Motor neuron (in vitro differentiated cells): ENCODE data around the gene BCCIP. TPM values are rescaled to one million over a fixed set of nuclear protein-coding genes. Genes with fewer than 3 reads are reported as not detected.

Source experiments
- ATAC-seq, 8 experiments: fragments of 200-7000 bp; cut with Tn5 transposase; replicated peaks in 6 of 8; 2 replicates each; pipeline ENCODE4 v1.8.0; 2021; ENCODE audit warnings: mild to moderate bottlenecking in 8 of 8, moderate library complexity in 8 of 8
- H3K27ac ChIP-seq, 2 donors: fragments of 250-450 bp; sonication (Bioruptor Pico); 2 replicates each; pipeline ENCODE4 v1.9.0; 2021; ENCODE audit warnings: antibody characterized with exemption in 2 of 2, mild to moderate bottlenecking in 2 of 2, moderate library complexity in 1 of 2
- H3K4me1 ChIP-seq, 2 donors: fragments of 250-450 bp; sonication (Bioruptor Pico); replicated peaks in 1 of 2; 2 replicates each; pipeline ENCODE4 v1.6.1; 2021; ENCODE audit warnings: antibody characterized with exemption in 2 of 2, mild to moderate bottlenecking in 2 of 2, moderate library complexity in 1 of 2
- H3K4me3 ChIP-seq, 5 donors: fragments of 250-450 bp; sonication (Bioruptor Pico); 2 replicates each; pipeline ENCODE4 v1.9.0; 2021; ENCODE audit warnings: antibody characterized with exemption in 5 of 5, mild to moderate bottlenecking in 5 of 5, moderate library complexity in 4 of 5
- WGBS, 10 experiments: fragments of 450-650 bp; shearing (Covaris generic); methylation state at CpG; one replicate each; pipeline ENCODE4 v1.0.0; 2022; 5-methylcytosine and 5-hydroxymethylcytosine counted together
- in situ Hi-C, 9 experiments: fragments of 400-800 bp; cut with MboI; loops; one replicate each; pipeline ENCODE4 v1.15.0; 2021; ENCODE audit warnings: low sequenced_read_pairs in 9 of 9, low pct_unique_long_range_greater_than_20kb in 2 of 9; ENCODE audit not compliant: unreplicated experiment in 9 of 9
- total RNA-seq, 8 experiments: library from RNA; unstranded; fragments of 300-600 nt; gene quantifications; 2 replicates each; pipeline versions ENCODE4 v1.2.3 to v1.2.4, GENCODE V29; 2022

BCCIP gene
- total RNA-seq, 8 experiments from 2014 or later, result 47.9 to 109 (median 73.8) TPM

GRCh38 chr10:125808047-125808446 is 15.3 kb upstream of the BCCIP start:
- no peak for ATAC-seq
- in situ Hi-C loops, result no loop called here
- WGBS, 10 experiments, result 71 to 100% (median 80%) methylated on average over 1 of the region's 1 CpG; no CpG with 5 or more reads in 5 of the 10 experiments

GRCh38 chr10:125811251-125811650 is 12.1 kb upstream of the BCCIP start:
- in situ Hi-C loops, result no loop called here
- 0 to 82% (median 70%) methylated on average over 1 of the region's 1 CpG; no CpG with 5 or more reads in 4 of the 10 experiments for WGBS, 10 experiments
- no peak for ATAC-seq
- H3K4me1 ChIP-seq, result no peaks in the 10 kb centered on the region
- H3K27ac ChIP-seq, result no peak overlapping the region
- H3K4me3 ChIP-seq, result no peak overlapping the region

More at GRCh38 chr10:125808047-125808446, 15.3 kb upstream of the BCCIP start:
- Histone ChIP-seq H3K27ac (no peak overlapping the region), H3K4me1 (no peaks in the 10 kb centered on the region), H3K4me3 (no peak overlapping the region)

- H3K4me3 ChIP-seq, result no peak overlapping the region
- ATAC-seq, result peak in 3 of 8 experiments; percentile 78 to 92 (median 91)
- H3K27ac ChIP-seq, result no peak overlapping the region
- H3K4me1 ChIP-seq, result no peaks in the 10 kb centered on the region
- 0 to 94% (median 78%) methylated on average over 1 of the region's 1 CpG; no CpG with 5 or more reads in 1 of the 10 experiments for WGBS, 10 experiments
- in situ Hi-C loops, result no loop called here
These were observed 11.1 kb upstream of the BCCIP start for GRCh38 chr10:125812128-125812750.

- no peaks in the 10 kb centered on the region for H3K4me1 ChIP-seq
- H3K4me3 ChIP-seq, result no peak overlapping the region
- ATAC-seq, result no peak
- H3K27ac ChIP-seq, result no peak overlapping the region
- in situ Hi-C loops, result no loop called here
- 0 to 60% (median 40%) methylated on average over 1 of the region's 1 CpG; no CpG with 5 or more reads in 5 of the 10 experiments for WGBS, 10 experiments
These were observed 7.6 kb upstream of the BCCIP start for GRCh38 chr10:125815764-125816163.

GRCh38 chr10:125816548-125816947 is 6.8 kb upstream of the BCCIP start:
- no peak overlapping the region for H3K4me3 ChIP-seq
- in situ Hi-C loops, result no loop called here
- H3K4me1 ChIP-seq, result no peaks in the 10 kb centered on the region
- 67 to 94% (median 85%) methylated on average over 2 to 4 of the region's 4 CpGs; no CpG with 5 or more reads in 3 of the 10 experiments for WGBS, 10 experiments
- ATAC-seq, result no peak
- H3K27ac ChIP-seq, result no peak overlapping the region

GRCh38 chr10:125817337-125817946 is 5.9 kb upstream of the BCCIP start:
- WGBS, 10 experiments, result 86 to 100% (median 96%) methylated on average over 1 to 6 of the region's 6 CpGs
- no peak for ATAC-seq
- in situ Hi-C loops, result no loop called here
- Histone ChIP-seq H3K4me1 (peaks cover 4 to 7% of the 10 kb centered on the region in 2 donors), H3K27ac (no peak overlapping the region), H3K4me3 (no peak overlapping the region)

GRCh38 chr10:125820701-125821100 is 2.6 kb upstream of the BCCIP start:
- no peak for ATAC-seq
- WGBS, 10 experiments, result 33 to 86% (median 50%) methylated on average over 1 of the region's 1 CpG; no CpG with 5 or more reads in 3 of the 10 experiments
- Histone ChIP-seq H3K4me1 (peaks cover 14 to 15% of the 10 kb centered on the region in 2 donors), H3K4me3 (no peak overlapping the region), H3K27ac (no peak overlapping the region)
- in situ Hi-C loops, result no loop called here

- in situ Hi-C loops, result no loop called here
- WGBS, 10 experiments, result 0 to 6% (median 0%) methylated on average over 1 to 16 of the region's 20 CpGs
- Histone ChIP-seq H3K4me3 (peak overlapping the region; percentile 70 to 97 (median 91)), H3K27ac (peak overlapping the region; percentile 97 to 99), H3K4me1 (peaks cover 14 to 15% of the 10 kb centered on the region in 2 donors)
- ATAC-seq, result peak in 4 of 8 experiments; percentile 1 to 6 (median 2)
These were observed 411 bp downstream of the BCCIP start for GRCh38 chr10:125823663-125824251.

- ATAC-seq, result no peak
- in situ Hi-C loops, result no loop called here
- peaks cover 14 to 15% of the 10 kb centered on the region in 2 donors for H3K4me1 ChIP-seq
These were observed 1.4 kb downstream of the BCCIP start for GRCh38 chr10:125824736-125825135.

GRCh38 chr10:125827133-125827532 is 3.8 kb downstream of the BCCIP start:
- Histone ChIP-seq H3K4me3 (no peak overlapping the region), H3K4me1 (peaks cover 10 to 13% of the 10 kb centered on the region in 2 donors), H3K27ac (no peak overlapping the region)
- in situ Hi-C loops, result no loop called here
- 33 to 100% (median 92%) methylated on average over 1 to 2 of the region's 2 CpGs; no CpG with 5 or more reads in 1 of the 10 experiments for WGBS, 10 experiments
- ATAC-seq, result no peak

More at GRCh38 chr10:125824736-125825135, 1.4 kb downstream of the BCCIP start:
- H3K27ac ChIP-seq, result no peak overlapping the region
- WGBS, 10 experiments, result 13 to 89% (median 55%) methylated on average over 1 of the region's 1 CpG; no CpG with 5 or more reads in 2 of the 10 experiments
- peak overlapping the region; percentile 6 to 94 (median 88) for H3K4me3 ChIP-seq

GRCh38 chr10:125828311-125828710 is 5.0 kb downstream of the BCCIP start:
- H3K27ac ChIP-seq, result no peak overlapping the region
- no peak overlapping the region for H3K4me3 ChIP-seq
- 83 to 100% (median 96%) methylated on average over 2 to 5 of the region's 5 CpGs; no CpG with 5 or more reads in 2 of the 10 experiments for WGBS, 10 experiments
- ATAC-seq, result no peak
- peaks cover 8 to 10% of the 10 kb centered on the region in 2 donors for H3K4me1 ChIP-seq
- in situ Hi-C loops, result no loop called here

GRCh38 chr10:125836746-125837145 is 13.4 kb downstream of the BCCIP start:
- Histone ChIP-seq H3K27ac (no peak overlapping the region), H3K4me1 (no peaks in the 10 kb centered on the region), H3K4me3 (no peak overlapping the region)
- 66 to 100% (median 95%) methylated on average over 1 to 2 of the region's 2 CpGs; no CpG with 5 or more reads in 2 of the 10 experiments for WGBS, 10 experiments
- ATAC-seq, result no peak
- in situ Hi-C loops, result no loop called here
